Bronchial epithelial cell (primary cell): ENCODE data around the gene CHST8. TPM values are rescaled to one million over a fixed set of nuclear protein-coding genes. Genes with fewer than 3 reads are reported as not detected.

ENCODE experiments used
- DNase-seq: peaks from one replicate; pipeline ENCODE4 v3.0.0-alpha.2; 2010; ENCODE audit warnings: low read depth
- FAIRE-seq: peaks from 2 replicates; lab custom pipeline; 2011; peaks lifted over from hg19 to GRCh38; lab: Jason Lieb, UNC
- H3K27me3 ChIP-seq: 2 replicates; pipeline ENCODE4 v1.5.1; 2011; ENCODE audit warnings: low read length; ENCODE audit not compliant: control insufficient read depth, insufficient read depth
- H3K36me3 ChIP-seq: 2 replicates; pipeline ENCODE4 v1.5.1; 2011; ENCODE audit warnings: low read length; ENCODE audit not compliant: control insufficient read depth, insufficient read depth
- H3K4me3 ChIP-seq: 2 replicates; pipeline ENCODE4 v1.5.1; 2011; ENCODE audit warnings: mild to moderate bottlenecking, low read depth, low read length, control low read depth
- total RNA-seq: library from RNA; depleted of rRNA; stranded (reverse); fragments of >200 nt; gene quantifications from 2 replicates; pipeline ENCODE4 v1.2.1, GENCODE V29; 2014
- TF ChIP-seq, protein P1 (sequence below): IDR thresholded peaks from 2 replicates; pipeline ENCODE4 v1.5.1; 2011; ENCODE audit warnings: mild to moderate bottlenecking, moderate library complexity, low read length, control low read depth, inconsistent platforms; ENCODE audit not compliant: insufficient read depth, severe bottlenecking

CHST8 gene
- total RNA-seq, 1 donor from 2014 or later, result under 0.01 TPM

DNA sequence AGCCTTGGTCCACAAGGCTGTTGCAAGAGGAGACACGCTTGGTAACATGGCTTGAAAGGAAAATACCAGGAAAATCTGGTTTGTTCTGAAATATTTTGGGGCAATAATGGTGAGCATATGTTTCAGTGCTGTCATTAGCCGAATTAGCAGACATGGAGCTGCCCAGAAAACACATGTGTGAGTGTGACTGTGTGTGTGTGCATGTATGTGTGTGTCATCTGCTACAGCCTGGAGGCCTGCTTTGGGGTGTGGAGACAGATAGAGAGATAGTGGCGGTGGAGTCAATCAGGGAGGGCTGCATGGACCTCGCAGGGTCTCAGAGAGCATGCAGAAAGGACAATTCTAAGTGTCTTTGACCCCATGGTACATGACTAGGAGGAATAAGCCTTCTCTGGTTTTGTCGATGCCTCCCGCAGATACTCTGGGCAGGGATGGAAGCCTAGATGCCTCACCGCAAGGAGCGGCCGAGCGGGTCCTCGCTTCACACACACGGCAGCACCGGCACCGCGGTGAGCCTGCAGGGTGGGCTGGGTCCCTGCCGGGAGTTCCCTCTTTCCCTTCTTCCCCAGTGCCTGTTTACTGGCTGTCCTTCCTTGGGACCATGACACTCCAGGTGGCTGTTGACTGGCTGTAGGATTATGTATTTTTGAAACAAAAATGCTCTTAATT lies 178.4 kb downstream of the CHST8 start:
- Histone ChIP-seq H3K27me3 (no peaks in the 10 kb centered on the region), H3K36me3 (peaks cover 23% of the 10 kb centered on the region), H3K4me3 (no peak overlapping the region)
- TF ChIP-seq, protein P1, sequence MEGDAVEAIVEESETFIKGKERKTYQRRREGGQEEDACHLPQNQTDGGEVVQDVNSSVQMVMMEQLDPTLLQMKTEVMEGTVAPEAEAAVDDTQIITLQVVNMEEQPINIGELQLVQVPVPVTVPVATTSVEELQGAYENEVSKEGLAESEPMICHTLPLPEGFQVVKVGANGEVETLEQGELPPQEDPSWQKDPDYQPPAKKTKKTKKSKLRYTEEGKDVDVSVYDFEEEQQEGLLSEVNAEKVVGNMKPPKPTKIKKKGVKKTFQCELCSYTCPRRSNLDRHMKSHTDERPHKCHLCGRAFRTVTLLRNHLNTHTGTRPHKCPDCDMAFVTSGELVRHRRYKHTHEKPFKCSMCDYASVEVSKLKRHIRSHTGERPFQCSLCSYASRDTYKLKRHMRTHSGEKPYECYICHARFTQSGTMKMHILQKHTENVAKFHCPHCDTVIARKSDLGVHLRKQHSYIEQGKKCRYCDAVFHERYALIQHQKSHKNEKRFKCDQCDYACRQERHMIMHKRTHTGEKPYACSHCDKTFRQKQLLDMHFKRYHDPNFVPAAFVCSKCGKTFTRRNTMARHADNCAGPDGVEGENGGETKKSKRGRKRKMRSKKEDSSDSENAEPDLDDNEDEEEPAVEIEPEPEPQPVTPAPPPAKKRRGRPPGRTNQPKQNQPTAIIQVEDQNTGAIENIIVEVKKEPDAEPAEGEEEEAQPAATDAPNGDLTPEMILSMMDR, result no peak
- DNase-seq, result no peak
- peak; percentile 23 for FAIRE-seq

DNA sequence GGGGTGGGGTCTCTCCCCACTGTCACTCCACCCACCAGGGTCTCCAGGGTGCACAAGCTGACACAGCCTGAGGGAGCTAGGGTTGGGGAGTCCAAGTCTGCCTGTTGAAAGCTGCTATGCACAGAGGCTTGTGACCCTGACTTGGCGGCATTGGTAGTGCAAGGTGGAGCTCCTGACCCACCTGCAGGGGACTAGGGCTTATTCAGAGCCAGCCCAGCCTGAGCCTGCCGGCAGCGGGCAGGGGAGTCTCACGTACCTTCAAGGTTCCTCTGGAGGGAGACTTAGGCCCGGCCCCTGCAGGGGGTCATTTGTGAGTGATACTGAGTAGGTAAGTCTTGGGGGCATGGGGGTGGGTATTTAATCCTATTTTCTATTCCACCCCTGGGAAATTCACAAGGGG lies 179.7 kb downstream of the CHST8 start:
- no peak for FAIRE-seq
- no peak for DNase-seq
- TF ChIP-seq, protein P1, result no peak
- H3K4me3 ChIP-seq, result no peak overlapping the region
- H3K27me3 ChIP-seq, result no peaks in the 10 kb centered on the region
- peaks cover 26% of the 10 kb centered on the region for H3K36me3 ChIP-seq

DNA sequence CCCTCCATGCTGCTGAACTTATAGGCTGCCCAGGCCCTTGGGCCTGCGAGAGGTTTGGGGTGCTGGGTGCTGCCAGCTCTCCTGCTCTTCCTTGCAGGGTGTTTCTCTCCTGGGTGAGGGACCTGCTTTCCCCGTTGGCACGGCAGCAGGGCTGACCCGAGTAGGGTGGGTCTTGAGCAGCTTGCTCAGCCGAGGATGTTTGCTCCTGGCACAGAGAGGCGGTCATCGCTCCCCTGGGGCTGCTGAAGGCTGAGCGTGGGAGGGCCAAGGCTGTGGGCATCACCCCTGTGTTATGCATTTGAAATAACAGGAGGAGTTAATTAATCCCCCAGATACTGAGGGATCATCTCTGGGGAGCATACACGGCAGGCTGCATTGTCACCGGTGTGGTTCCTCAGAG lies 180.2 kb downstream of the CHST8 start:
- Histone ChIP-seq H3K4me3 (no peak overlapping the region), H3K36me3 (peaks cover 27% of the 10 kb centered on the region), H3K27me3 (no peaks in the 10 kb centered on the region)
- FAIRE-seq (no peak), DNase-seq (no peak)
- TF ChIP-seq, protein P1, result no peak

DNA sequence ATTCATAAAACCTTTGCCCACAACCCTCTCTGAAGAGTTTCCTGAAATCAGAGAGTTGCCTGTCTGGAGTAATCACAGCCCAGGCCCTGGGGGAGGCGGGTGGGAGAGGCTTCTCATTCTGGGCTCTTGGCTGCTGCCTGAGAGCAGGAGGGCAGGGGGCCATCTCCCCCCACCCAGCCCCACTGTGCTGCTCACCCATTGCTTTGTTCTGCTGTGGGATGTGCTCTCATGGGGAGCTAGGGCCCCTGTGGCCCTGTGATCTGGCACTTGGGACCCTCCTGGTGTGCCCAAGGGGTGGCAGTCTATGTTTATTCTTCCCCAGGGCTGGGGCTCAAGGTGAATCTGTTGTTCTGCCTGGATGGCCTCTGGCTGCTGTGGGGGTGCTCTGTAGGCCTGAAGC lies 181.0 kb downstream of the CHST8 start:
- Histone ChIP-seq H3K27me3 (no peaks in the 10 kb centered on the region), H3K36me3 (peaks cover 29% of the 10 kb centered on the region), H3K4me3 (no peak overlapping the region)
- TF ChIP-seq, protein P1, result no peak
- no peak for FAIRE-seq
- no peak for DNase-seq

DNA sequence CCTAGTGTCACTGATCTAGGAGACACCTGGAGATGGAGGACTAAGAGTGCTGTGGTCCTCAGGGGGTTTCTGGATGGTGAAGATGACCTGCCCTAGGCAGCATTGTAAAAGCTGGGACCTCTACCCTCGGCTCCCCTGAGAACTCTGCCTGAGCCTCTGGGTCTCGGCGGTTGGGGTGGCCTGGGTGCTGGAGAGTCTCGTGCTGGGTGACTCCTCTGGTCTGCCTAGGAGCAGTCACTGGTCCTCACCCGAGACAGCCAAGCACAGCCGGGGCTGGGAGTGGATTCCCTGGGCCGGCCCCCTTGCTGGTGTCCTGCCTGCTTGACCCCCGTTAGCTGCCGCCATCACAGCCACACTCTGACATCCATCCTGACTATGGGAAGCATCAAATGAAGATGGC lies 181.6 kb downstream of the CHST8 start:
- FAIRE-seq, result no peak

More for the DNA sequence above, 181.6 kb downstream of the CHST8 start:
- Histone ChIP-seq H3K27me3 (no peaks in the 10 kb centered on the region), H3K4me3 (no peak overlapping the region), H3K36me3 (peaks cover 33% of the 10 kb centered on the region)
- TF ChIP-seq, protein P1, result no peak
- DNase-seq, result no peak
